Activated CD8-positive, alpha-beta T cell treated with anti-CD3 and anti-CD28 coated beads for 36 hours (primary cell): Measurements from ENCODE around the gene OVCA2. TPM values are rescaled to one million over a fixed set of nuclear protein-coding genes. Genes with fewer than 3 reads are reported as not detected.
A peak's percentile ranks its signal among the peaks of the same experiment; 100 is the strongest.

Source experiments
- ATAC-seq: fragments of 200-7000 bp; cut with Tn5 transposase; one replicate; pipeline ENCODE4 v1.10.0; 2021; ENCODE audit warnings: mild to moderate bottlenecking, moderate library complexity
- CTCF ChIA-PET: fragments of 350-600 bp; sonication (Branson Sonifier 250); formaldehyde crosslinking; loops from one replicate; lab custom pipeline; 2021; ENCODE audit warnings: antibody characterized with exemption; lab: Charles Lee
- POLR2A ChIA-PET: fragments of 350-600 bp; sonication (Branson Sonifier 250); formaldehyde crosslinking; loops from one replicate; lab custom pipeline; 2021; ENCODE audit warnings: antibody characterized with exemption; lab: Charles Lee
- DNase-seq: peaks from one replicate; pipeline ENCODE4 v3.0.0-alpha.2; 2020
- H3K27ac Mint-ChIP-seq: one replicate; pipeline ENCODE4 v1.8.0; 2021; ENCODE audit warnings: mild to moderate bottlenecking, mixed read lengths
- H3K27me3 Mint-ChIP-seq: one replicate; pipeline ENCODE4 v1.8.0; 2021; ENCODE audit warnings: mixed read lengths
- H3K36me3 Mint-ChIP-seq: one replicate; pipeline ENCODE4 v1.8.0; 2021; ENCODE audit warnings: low read depth, mixed read lengths
- H3K4me1 Mint-ChIP-seq: one replicate; pipeline ENCODE4 v1.8.0; 2021; ENCODE audit warnings: low read depth, mixed read lengths
- H3K4me3 Mint-ChIP-seq: one replicate; pipeline ENCODE4 v1.8.0; 2021; ENCODE audit warnings: mild to moderate bottlenecking, moderate library complexity, mixed read lengths
- H3K9me3 Mint-ChIP-seq: one replicate; pipeline ENCODE4 v1.8.0; 2021; ENCODE audit warnings: mixed read lengths
- CTCF ChIP-seq: fragments of 200-600 bp; IDR thresholded peaks from one replicate; pipeline ENCODE4 v1.8.0; 2022; ENCODE audit warnings: antibody characterized with exemption, mild to moderate bottlenecking
- intact Hi-C: fragments of 100-400 bp; cut with micrococcal nuclease; formaldehyde crosslinking; loops from one replicate; pipeline ENCODE4 v1.10.0; 2022
- total RNA-seq, 2 experiments: library from RNA; stranded (reverse); gene quantifications; one replicate each; pipeline ENCODE4 v1.2.3, GENCODE V29; 2021

Gene OVCA2
- total RNA-seq, 2 experiments from 2014 or later = 28.0 to 28.5 TPM

DNA sequence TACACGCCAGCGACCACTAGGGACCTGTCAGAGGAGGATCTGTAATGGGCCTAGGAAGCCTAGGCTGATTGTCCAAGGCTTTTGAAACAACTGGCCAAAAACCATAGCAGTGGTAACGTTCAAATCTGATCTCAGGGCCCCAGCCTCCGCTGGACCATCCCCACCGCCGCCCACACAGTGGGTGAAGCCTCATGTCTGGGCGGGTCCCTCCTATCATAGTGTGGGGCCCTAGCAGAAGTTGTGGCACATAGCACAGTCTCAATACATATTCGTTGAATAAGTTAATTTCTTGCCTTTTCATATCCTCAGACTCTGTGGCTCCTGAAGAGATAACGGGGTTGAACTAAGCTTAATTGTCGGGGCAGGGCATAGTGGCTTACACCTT lies 11.1 kb upstream of the OVCA2 start:
- DNase-seq = no peak
- H3K27ac Mint-ChIP-seq = peak overlapping the region; percentile 83
- peak; percentile 15 for ATAC-seq
- no peaks in the 10 kb centered on the region for H3K36me3 Mint-ChIP-seq
- intact Hi-C loops = no loop called here
- no peaks in the 10 kb centered on the region for H3K9me3 Mint-ChIP-seq
- CTCF ChIA-PET = interaction anchor here (2.2 kb wide), 1 partner anchor 10 kb away, joined by 8 read pairs; the partner anchor contains the start of gene OVCA2
- H3K4me1 Mint-ChIP-seq = peaks cover 27% of the 10 kb centered on the region
- POLR2A ChIA-PET = interaction anchor here (0.7 to 4.1 kb wide), 3 partner anchors 8 to 34 kb away, joined by 3 to 30 read pairs (median 3); partner anchors contain the start of gene OVCA2
- peak; percentile 65 for TF ChIP-seq CTCF
- H3K27me3 Mint-ChIP-seq = peaks cover 16% of the 10 kb centered on the region
- H3K4me3 Mint-ChIP-seq = peak overlapping the region; percentile 88

- no peak overlapping the region for H3K4me3 Mint-ChIP-seq
- ChIA-PET POLR2A (interaction anchor here (4.1 kb wide), 1 partner anchor 8 kb away, joined by 30 read pairs; the partner anchor contains the start of gene OVCA2), CTCF (interaction anchor here (1.0 to 1.3 kb wide), 2 partner anchors 22 to 312 kb away, joined by 3 to 4 read pairs; no protein-coding TSS in a partner anchor)
- H3K4me1 Mint-ChIP-seq = peaks cover 22% of the 10 kb centered on the region
- TF ChIP-seq CTCF = no peak
- no peak overlapping the region for H3K27ac Mint-ChIP-seq
- intact Hi-C loops = no loop called here
- DNase-seq (no peak), ATAC-seq (no peak)
- H3K9me3 Mint-ChIP-seq = no peaks in the 10 kb centered on the region
- H3K36me3 Mint-ChIP-seq = peaks cover 8% of the 10 kb centered on the region
- H3K27me3 Mint-ChIP-seq = no peaks in the 10 kb centered on the region
These were observed 8.7 kb upstream of the OVCA2 start for GRCh38 chr17:2033153-2033552.

- no peak for DNase-seq
- no peaks in the 10 kb centered on the region for H3K27me3 Mint-ChIP-seq
- H3K9me3 Mint-ChIP-seq = no peaks in the 10 kb centered on the region
- H3K27ac Mint-ChIP-seq = no peak overlapping the region
- no peak for ATAC-seq
- H3K4me3 Mint-ChIP-seq = no peak overlapping the region
- no peak for TF ChIP-seq CTCF
- H3K36me3 Mint-ChIP-seq = peaks cover 11% of the 10 kb centered on the region
- peaks cover 20% of the 10 kb centered on the region for H3K4me1 Mint-ChIP-seq
- ChIA-PET CTCF (interaction anchor here (1.0 to 1.3 kb wide), 2 partner anchors 21 to 313 kb away, joined by 3 to 4 read pairs; no protein-coding TSS in a partner anchor), POLR2A (no interaction called here)
- intact Hi-C loops = no loop called here
These were observed 7.7 kb upstream of the OVCA2 start for GRCh38 chr17:2034157-2034556.

GRCh38 chr17:2034806-2035540 lies 6.8 kb upstream of the OVCA2 start:
- peaks cover 17% of the 10 kb centered on the region for H3K4me1 Mint-ChIP-seq
- no peak for TF ChIP-seq CTCF

More at GRCh38 chr17:2034806-2035540, 6.8 kb upstream of the OVCA2 start:
- H3K27me3 Mint-ChIP-seq = no peaks in the 10 kb centered on the region
- H3K4me3 Mint-ChIP-seq = no peak overlapping the region
- peaks cover 11% of the 10 kb centered on the region for H3K36me3 Mint-ChIP-seq
- H3K9me3 Mint-ChIP-seq = no peaks in the 10 kb centered on the region
- POLR2A ChIA-PET = no interaction called here
- ATAC-seq = no peak
- CTCF ChIA-PET = no interaction called here
- H3K27ac Mint-ChIP-seq = no peak overlapping the region
- DNase-seq = no peak
- intact Hi-C loops = no loop called here
